Right lung (tissue), 10 donors: Measurements from ENCODE around the gene GPR25. TPM values are rescaled to one million over a fixed set of nuclear protein-coding genes. Genes with fewer than 3 reads are reported as not detected.

ENCODE experiments used
- DNase-seq, 2 donors: peaks; one replicate each; pipeline ENCODE4 v3.0.0-alpha.2; 2013
- long read RNA-seq, 8 donors: transcript quantifications; one replicate each; lab custom pipeline, GENCODE V29; 2026
- polyA plus RNA-seq, 5 donors: library from polyadenylated mRNA; unstranded; fragments of 120-200 nt; gene quantifications; one replicate each; pipeline versions ENCODE4 v1.2.1 to v1.2.3, GENCODE V29; 2013; ENCODE audit warnings: inconsistent platforms in 1 of 5, low replicate concordance in 1 of 5; ENCODE audit not compliant: insufficient read length in 5 of 5, insufficient read depth in 1 of 5

GPR25 gene, protein sequence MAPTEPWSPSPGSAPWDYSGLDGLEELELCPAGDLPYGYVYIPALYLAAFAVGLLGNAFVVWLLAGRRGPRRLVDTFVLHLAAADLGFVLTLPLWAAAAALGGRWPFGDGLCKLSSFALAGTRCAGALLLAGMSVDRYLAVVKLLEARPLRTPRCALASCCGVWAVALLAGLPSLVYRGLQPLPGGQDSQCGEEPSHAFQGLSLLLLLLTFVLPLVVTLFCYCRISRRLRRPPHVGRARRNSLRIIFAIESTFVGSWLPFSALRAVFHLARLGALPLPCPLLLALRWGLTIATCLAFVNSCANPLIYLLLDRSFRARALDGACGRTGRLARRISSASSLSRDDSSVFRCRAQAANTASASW
- not detected for polyA plus RNA-seq
- long read RNA-seq, donor 1: 0 reads
- long read RNA-seq, donor 2: 0 reads
- long read RNA-seq, donor 3: 0 reads
- long read RNA-seq, donor 4: 0 reads
- long read RNA-seq, donor 5: 0 reads
- long read RNA-seq, donor 6: 0 reads
- long read RNA-seq, donor 7: 0 reads
- long read RNA-seq, donor 8: 0 reads

DNA sequence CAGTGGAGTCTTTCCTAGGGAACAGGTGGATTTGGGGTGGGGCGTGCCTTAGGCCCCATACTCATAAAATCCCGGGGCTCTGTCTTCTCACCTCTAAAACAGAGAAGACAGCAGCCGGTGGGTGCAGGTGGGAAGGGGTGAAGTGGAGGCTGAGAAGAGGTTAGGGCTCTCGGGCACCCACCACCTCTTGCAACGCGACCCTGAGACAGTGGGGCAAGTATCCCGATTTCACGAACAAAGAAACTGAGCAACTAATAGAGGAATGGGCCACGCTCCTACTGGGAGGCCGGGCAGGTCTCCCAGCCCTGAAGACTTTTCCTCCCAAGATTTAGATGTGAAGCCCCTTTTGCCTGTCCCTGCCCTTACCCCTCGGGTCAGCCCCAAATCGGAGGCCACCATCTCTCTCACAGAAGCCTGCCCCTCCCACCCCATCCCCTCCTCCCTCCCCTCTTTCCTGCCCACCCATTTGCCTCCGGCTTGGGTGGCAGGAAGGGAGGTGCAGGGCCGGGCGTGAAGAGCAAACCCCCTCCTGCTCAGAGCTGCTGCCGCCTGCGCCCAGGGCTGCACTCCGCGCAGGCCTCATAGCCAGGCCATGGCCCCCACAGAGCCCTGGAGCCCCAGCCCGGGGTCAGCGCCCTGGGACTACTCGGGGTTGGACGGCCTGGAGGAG, at the start of gene GPR25:
Gene GPR25 (plus strand): TSS at position 536 of the 670 bp plus-strand sequence. CDS start 57 bp downstream, at position 593.
- DNase-seq: no peak

- DNase-seq: no peak
Observed at GRCh38 chr1:200831091-200831490, 41.7 kb upstream of the GPR25 start.

- no peak for DNase-seq
Observed at GRCh38 chr1:200834383-200834782, 38.4 kb upstream of the GPR25 start.

- no peak for DNase-seq
Observed at GRCh38 chr1:200836213-200836612, 36.6 kb upstream of the GPR25 start.

DNA sequence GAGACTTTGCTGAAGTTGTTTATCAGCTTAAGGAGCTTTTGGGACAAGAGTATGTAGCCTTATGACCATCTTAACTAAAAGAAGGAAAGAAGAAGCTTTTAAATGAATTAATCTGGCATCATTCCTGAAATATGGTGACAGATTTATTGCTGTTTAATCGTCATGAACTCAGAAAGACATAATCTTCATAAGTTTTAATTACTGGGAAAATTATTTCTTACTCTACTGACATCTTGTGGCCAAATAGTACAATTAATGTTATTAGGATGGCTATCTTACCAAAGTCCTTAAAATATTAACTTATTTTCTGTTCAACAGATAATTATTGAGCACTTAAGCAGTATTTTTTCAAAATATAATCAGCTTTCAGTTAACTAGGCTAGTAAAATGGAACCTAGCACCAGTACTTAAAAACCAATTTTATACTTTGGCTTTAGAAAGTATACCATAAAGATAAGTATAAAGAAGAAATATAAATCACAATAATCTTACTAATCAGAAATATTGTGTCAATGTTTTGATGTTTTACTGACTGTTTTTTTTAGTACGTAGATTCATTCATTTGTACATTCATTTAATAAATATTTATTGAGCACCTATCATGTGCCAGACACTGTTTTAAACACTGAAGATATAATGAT, 34.7 kb upstream of the GPR25 start:
- peak; percentile 8 to 21 for DNase-seq

DNA sequence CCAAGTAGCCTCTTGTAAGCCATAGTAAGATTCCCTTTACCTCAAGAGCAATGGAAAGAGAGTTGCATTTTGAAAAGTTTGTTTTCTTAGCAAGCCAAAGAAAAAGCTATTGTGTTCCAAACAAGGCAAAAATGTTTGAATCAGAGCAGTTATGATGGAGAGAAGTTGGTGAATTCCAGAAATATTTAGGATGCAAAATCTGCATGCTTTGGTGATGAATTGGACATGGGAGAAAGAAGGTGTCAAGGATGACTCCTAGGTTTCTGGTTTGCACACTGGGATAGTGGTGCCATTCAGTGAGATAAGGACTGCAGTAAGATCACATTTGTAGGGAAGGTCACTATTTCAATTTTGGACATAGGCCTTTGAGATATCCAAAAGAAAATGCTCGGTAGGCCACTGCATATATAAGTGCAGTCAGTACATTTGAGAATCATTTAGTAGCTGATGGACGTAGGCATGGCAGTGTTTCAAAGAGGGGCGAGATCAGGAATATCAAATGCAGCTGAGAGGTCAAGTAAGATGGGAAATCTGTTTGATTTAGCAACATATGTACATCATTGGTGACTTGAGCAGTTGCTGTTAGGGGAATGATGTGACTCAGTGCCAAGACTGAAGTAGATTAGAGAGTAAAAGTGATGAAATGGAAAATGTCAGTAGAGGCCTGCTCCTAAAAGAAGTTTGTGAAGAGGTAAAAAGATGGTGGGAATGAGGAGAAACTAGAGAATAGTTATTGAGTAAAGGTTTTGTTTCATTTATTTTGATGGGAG, 33.9 kb upstream of the GPR25 start:
- no peak for DNase-seq

DNA sequence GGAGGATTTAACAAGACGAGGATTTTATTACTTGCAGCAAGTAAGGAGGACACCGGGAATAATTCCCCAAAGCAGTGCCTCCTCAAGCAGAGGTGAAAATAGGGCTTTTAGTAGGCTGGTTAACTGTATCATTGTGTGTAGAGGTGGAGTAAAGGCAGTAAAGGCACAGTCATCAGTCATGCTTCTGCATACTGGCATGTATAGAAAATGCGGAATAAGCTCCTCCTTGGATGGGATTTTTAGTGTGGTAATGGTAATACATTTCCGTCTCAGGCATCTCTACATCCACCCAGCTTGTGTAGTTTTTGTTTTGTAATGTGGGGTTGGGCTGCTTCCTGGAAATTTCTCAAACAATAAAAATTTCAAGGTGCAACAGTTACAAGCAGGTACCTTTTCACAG, 27.4 kb upstream of the GPR25 start:
- DNase-seq: no peak

GRCh38 chr1:200846398-200846797, 26.4 kb upstream of the GPR25 start:
- no peak for DNase-seq

DNA sequence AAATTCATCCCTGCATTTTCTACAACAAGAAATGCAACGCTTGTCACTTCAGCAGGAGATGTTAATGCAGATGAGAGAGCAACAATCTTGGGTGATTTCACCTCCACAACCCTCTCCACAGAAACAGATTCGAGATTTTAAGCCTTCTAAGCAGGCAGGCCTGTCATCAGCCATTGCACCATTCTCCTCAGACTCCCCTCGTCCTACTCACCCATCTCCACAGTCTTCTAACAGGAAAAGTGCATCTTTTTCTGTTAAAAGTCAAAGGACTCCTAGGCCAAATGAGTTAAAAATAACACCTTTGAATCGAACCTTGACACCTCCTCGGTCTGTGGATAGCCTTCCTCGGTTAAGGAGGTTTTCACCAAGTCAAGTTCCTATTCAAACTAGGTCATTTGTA, 23.4 kb upstream of the GPR25 start:
- DNase-seq: no peak

- DNase-seq: no peak
Observed at GRCh38 chr1:200850554-200850953, 22.2 kb upstream of the GPR25 start.

DNA sequence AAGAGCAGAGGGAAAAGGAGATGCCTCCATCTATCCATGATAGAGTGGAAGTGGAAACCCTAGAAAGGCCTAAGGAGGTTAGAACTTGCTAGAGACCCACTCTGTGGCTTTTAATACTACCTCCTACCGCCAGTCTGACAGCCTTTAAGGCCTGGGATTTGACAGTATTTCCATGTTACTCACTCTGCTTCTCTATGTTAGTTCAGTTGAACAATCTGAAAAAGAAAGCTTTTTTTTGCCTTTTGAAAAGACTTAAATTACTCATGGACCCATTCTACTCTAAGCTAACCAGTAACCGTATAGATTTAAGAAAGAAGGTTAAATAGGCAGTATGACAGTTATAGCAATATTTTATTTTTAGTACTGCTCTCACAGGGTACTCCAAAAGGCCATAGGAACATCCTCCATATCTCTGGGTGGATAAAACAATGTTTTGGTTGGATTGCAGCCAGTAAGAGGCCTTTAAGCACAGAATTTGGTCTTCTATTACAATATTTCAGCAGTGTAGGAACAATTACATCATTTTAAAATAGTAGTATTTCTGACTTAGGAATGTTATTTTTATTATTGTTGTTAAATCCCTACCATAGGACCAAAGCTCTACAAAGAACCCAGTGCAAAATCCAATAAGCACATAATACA, 15.9 kb upstream of the GPR25 start:
- no peak for DNase-seq

- DNase-seq: no peak
Observed at GRCh38 chr1:200857804-200858203, 15.0 kb upstream of the GPR25 start.

DNA sequence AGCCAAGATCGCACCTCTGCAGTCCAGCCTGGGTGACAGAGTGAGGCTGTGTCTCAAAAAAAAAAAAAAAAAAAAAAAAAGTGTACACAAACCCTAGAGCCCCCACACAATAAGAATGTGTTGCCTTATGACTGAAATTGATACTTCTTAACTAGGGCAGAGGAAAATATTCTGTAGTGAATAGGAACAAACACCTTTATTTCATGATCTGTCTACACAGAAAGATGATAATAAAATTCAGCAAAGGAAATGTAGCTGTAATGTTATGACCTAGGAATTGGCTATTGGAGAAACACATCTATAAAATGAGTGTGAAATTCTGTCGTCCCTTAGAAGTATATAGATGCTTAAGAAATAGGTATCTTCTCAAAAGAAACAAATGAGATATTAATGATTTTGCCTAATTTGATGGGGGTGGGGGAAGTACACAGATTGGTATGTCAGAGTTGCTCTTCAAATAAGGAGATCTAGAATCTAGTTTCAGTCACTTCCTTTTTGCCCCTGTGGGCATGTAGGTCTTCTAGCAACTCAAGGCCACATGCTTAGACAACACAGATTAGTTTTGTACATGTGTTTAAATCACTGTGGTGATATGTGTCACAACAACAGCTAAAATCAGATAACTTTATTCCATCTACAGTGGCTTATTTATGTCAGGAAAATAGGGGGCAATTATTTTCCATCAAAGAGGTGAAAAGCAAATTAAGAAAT, 10.7 kb upstream of the GPR25 start:
- DNase-seq: no peak

DNA sequence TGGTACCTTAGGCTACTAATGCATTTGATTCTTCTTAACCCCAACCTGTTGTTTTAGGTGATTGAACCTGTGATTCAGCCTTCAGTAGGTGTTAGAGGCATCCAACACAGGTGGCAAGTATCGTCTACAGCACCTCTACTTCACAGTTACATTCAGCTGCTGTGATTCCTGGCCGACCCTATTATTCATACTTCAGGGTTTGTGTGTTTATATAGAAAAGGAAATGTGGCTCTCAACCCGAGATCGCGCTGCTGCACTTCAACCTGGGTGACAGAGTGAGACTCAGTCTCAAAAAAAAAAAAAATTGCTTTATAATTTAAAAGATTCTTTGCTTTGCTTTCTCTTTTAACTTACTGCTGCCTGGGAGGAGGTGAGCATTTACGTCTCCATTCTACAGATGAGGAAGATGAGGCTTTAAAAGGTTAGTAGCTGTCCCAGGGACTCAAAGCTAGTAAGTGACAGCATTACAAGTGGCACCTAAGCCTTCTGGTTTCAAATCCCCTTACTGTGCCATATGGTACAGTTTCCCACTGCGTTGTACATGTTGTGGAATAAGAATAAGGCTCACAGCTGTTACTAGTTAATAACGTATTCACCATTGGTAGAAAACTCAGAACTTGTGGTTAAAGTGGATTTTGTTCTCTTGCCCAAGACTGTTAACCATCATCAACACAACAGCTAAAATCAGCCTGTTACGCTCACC, 9.9 kb upstream of the GPR25 start:
- DNase-seq: no peak

DNA sequence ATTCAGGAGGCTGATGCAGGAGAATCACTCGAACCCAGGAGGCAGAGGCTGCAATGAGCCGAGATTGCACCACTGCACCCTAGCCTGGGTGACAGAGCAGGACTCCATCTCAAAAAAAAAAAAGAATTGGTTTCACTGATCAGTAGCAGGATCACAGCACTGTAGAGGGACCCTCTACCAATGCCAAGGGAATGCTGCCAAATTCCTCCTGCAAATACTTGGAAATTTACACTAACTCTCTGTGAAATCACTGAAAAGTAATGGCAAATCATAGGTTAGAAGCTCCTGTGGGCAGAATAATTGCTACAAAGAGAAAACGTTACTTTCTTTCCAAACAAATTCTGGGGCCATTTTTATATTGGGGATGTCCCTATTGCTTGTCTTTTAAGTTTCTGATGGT, 6.7 kb upstream of the GPR25 start:
- DNase-seq: no peak

DNA sequence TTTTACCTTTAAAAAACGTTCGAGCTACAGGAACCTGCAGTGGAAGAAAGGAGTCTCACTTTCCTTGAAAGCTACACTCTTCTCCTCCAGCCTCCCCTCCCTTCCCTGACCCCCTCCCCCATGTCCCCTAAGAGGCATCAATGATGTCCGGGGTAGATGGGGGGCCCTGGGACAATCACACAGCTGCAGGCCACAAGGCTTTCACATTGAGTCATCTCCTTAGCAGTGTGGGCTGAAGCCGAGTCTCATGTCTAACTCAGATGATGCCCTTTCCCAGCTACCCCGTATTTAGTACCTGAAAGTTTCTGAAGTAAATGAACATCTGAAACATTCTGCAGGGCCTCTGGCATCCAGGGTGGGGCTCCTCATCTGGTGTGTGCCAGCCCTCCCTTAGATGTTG, 6.3 kb upstream of the GPR25 start:
- DNase-seq: no peak

GRCh38 chr1:200867018-200867811, 5.6 kb upstream of the GPR25 start:
- no peak for DNase-seq

GRCh38 chr1:200869376-200869752, 3.4 kb upstream of the GPR25 start:
- no peak for DNase-seq

DNA sequence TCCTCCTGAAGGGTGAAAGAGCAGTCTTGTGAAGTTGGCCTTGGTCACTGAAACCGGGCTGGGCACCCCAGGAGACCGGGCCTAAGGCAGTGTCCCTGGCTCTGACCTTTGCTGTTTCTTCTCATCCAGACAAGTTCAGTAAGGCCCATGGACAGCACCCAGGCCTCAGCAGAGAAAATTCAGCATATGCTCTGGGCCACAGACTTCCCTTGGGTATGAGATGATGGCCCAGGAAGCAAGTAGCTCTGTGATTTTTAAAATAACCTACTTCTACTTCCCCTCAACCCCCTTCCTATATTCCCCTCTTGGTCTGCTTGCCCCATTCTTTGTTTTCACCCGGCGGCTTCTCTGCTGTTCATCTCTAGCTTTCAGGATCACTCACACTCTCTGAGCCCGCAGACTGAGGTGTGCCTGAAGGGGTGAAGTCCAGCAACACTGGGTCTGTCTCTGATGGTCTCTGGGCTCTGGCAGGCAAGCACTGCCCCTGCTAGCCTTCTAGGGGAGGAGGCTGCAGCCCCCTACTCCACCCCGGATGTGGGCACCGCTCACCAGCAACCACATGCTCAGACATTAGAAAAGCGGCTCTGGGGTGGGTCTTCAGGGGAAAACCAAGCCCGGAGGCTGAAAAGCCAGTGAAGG, 2.9 kb upstream of the GPR25 start:
- DNase-seq: no peak
